Measurements from ENCODE around the gene ZNF471.

GRCh38 chr19:56504581-56504980, 3.1 kb upstream of the ZNF471 start:
- TF ChIP-seq, protein P1, sequence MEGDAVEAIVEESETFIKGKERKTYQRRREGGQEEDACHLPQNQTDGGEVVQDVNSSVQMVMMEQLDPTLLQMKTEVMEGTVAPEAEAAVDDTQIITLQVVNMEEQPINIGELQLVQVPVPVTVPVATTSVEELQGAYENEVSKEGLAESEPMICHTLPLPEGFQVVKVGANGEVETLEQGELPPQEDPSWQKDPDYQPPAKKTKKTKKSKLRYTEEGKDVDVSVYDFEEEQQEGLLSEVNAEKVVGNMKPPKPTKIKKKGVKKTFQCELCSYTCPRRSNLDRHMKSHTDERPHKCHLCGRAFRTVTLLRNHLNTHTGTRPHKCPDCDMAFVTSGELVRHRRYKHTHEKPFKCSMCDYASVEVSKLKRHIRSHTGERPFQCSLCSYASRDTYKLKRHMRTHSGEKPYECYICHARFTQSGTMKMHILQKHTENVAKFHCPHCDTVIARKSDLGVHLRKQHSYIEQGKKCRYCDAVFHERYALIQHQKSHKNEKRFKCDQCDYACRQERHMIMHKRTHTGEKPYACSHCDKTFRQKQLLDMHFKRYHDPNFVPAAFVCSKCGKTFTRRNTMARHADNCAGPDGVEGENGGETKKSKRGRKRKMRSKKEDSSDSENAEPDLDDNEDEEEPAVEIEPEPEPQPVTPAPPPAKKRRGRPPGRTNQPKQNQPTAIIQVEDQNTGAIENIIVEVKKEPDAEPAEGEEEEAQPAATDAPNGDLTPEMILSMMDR (IDR thresholded peaks at IDR 0.05; ENCODE audit: low read depth, low read length, poor library complexity, severe bottlenecking) = no peak
- no peak for TF ChIP-seq EZH2phosphoT487 (IDR thresholded peaks at IDR 0.05; ENCODE audit: borderline replicate concordance, low read length)

Measured in DOHH2 (cell line).